GM23338 (cell line): ENCODE data around the gene USP5. TPM values are rescaled to one million over a fixed set of nuclear protein-coding genes. Genes with fewer than 3 reads are reported as not detected.
"Not testable (repeated sequence)": the region's sequence is repeated elsewhere in the genome, so short reads cannot be mapped to it uniquely, and the experiment has no call there.

ENCODE experiments used
- ATAC-seq: fragments of 200-7000 bp; cut with Tn5 transposase; 3 replicates; pipeline ENCODE4 v1.9.1; 2020
- DNase-seq: peaks from one replicate; pipeline ENCODE4 v3.0.0-alpha.2; 2015; ENCODE audit warnings: low spot score
- H2AFZ ChIP-seq: fragments of 200-600 bp; sonication (generic); 2 replicates; pipeline ENCODE4 v1.8.0; 2016; ENCODE audit warnings: antibody characterized with exemption, mild to moderate bottlenecking, moderate library complexity
- H3F3A ChIP-seq: fragments of 200-600 bp; sonication (generic); replicated peaks from 2 replicates; pipeline ENCODE4 v1.8.0; 2017; ENCODE audit warnings: antibody characterized with exemption, mixed run types, low read depth
- H3K27ac ChIP-seq: fragments of 200-600 bp; sonication (generic); 2 replicates; pipeline ENCODE4 v1.6.1; 2016; ENCODE audit warnings: low read depth
- H3K27me3 ChIP-seq: fragments of 200-600 bp; sonication (generic); 2 replicates; pipeline ENCODE4 v1.8.0; 2016; ENCODE audit warnings: mild to moderate bottlenecking, mixed run types, moderate library complexity; ENCODE audit not compliant: insufficient read depth
- H3K36me3 ChIP-seq: fragments of 200-600 bp; sonication (generic); 2 replicates; pipeline ENCODE4 v1.8.0; 2016; ENCODE audit warnings: mild to moderate bottlenecking; ENCODE audit not compliant: insufficient read depth
- H3K4me1 ChIP-seq: fragments of 200-600 bp; sonication (generic); 2 replicates; pipeline ENCODE4 v1.8.0; 2016; ENCODE audit warnings: mild to moderate bottlenecking, moderate library complexity; ENCODE audit not compliant: insufficient read depth
- H3K4me2 ChIP-seq: fragments of 200-600 bp; sonication (generic); 2 replicates; pipeline ENCODE4 v1.7.1; 2017; ENCODE audit warnings: mixed run types
- H3K4me3 ChIP-seq: fragments of 200-600 bp; sonication (generic); 2 replicates; pipeline ENCODE4 v1.6.1; 2016; ENCODE audit warnings: mixed run types
- H3K79me2 ChIP-seq: fragments of 200-600 bp; sonication (generic); replicated peaks from 2 replicates; pipeline ENCODE4 v1.8.0; 2017; ENCODE audit warnings: mild to moderate bottlenecking; ENCODE audit not compliant: insufficient read depth
- H3K9me2 ChIP-seq: fragments of 200-600 bp; sonication (generic); 2 replicates; pipeline ENCODE4 v1.8.0; 2017; ENCODE audit not compliant: insufficient read depth
- H4K20me1 ChIP-seq: fragments of 200-600 bp; sonication (generic); replicated peaks from 2 replicates; pipeline ENCODE4 v1.8.0; 2017; ENCODE audit warnings: mild to moderate bottlenecking; ENCODE audit not compliant: insufficient read depth
- H3K27ac Mint-ChIP-seq: 2 replicates; pipeline ENCODE4 v1.8.0; 2020; ENCODE audit warnings: inconsistent platforms, mild to moderate bottlenecking, moderate library complexity, mixed read lengths
- H3K27me3 Mint-ChIP-seq: 3 replicates; pipeline ENCODE4 v1.8.0; 2022; ENCODE audit warnings: low read depth, mild to moderate bottlenecking, moderate library complexity, mixed read lengths, inconsistent platforms; ENCODE audit not compliant: insufficient read depth, poor library complexity
- H3K36me3 Mint-ChIP-seq: 3 replicates; pipeline ENCODE4 v1.8.0; 2021; ENCODE audit warnings: low read depth, mild to moderate bottlenecking, inconsistent platforms, moderate library complexity, mixed read lengths
- H3K4me1 Mint-ChIP-seq: 3 replicates; pipeline ENCODE4 v1.8.0; 2020; ENCODE audit warnings: mild to moderate bottlenecking, inconsistent platforms, mixed read lengths
- H3K4me3 Mint-ChIP-seq: 3 replicates; pipeline ENCODE4 v1.8.0; 2021; ENCODE audit warnings: moderate library complexity, mild to moderate bottlenecking, inconsistent platforms, mixed read lengths
- H3K9me3 Mint-ChIP-seq: 3 replicates; pipeline ENCODE4 v1.8.0; 2020; ENCODE audit warnings: moderate library complexity, mild to moderate bottlenecking, inconsistent platforms, mixed read lengths
- CREB1 ChIP-seq: fragments of 250-450 bp; sonication (Bioruptor Pico); IDR thresholded peaks from 2 replicates; pipeline ENCODE4 v1.5.0; 2020; ENCODE audit warnings: low read depth, mild to moderate bottlenecking, moderate library complexity
- CTCF ChIP-seq, 2 experiments: fragments of 200-600 bp in 1 of 2; sonication (generic) in 1 of 2; conservative IDR thresholded peaks; 2 replicates each; pipeline versions ENCODE4 v1.5.1 to v1.6.1; 2016 to 2017; ENCODE audit warnings: antibody characterized with exemption in 2 of 2, low read depth in 2 of 2, mild to moderate bottlenecking in 2 of 2, moderate library complexity in 1 of 2
- EZH2 ChIP-seq: fragments of 200-600 bp; sonication (generic); IDR thresholded peaks from one replicate; pipeline ENCODE4 v1.8.0; 2017; ENCODE audit warnings: antibody characterized with exemption, mild to moderate bottlenecking, low read depth; ENCODE audit not compliant: unreplicated experiment
- POLR2AphosphoS5 ChIP-seq: IDR thresholded peaks from 2 replicates; pipeline ENCODE4 v1.6.1; 2016; ENCODE audit warnings: antibody characterized with exemption, low read depth
- STAT1 ChIP-seq: IDR thresholded peaks from one replicate; pipeline ENCODE4 v1.6.1; 2016; ENCODE audit warnings: antibody characterized with exemption; ENCODE audit not compliant: unreplicated experiment
- polyA plus RNA-seq: library from polyadenylated mRNA; unstranded; fragments of >200 nt; fragmentation: Nextera tagmentation; extraction: Ambion mirVana; gene quantifications from 2 replicates; pipeline ENCODE4 v1.2.1, GENCODE V29; 2016
- total RNA-seq: library from RNA; depleted of rRNA; stranded (reverse); fragments of >200 nt; shearing (Covaris generic); gene quantifications from 2 replicates; pipeline ENCODE4 v1.2.3, GENCODE V29; 2014
- TF ChIP-seq, protein P1 (sequence below): IDR thresholded peaks from 2 replicates; pipeline ENCODE4 v1.6.1; 2016; ENCODE audit warnings: antibody characterized with exemption

The USP5 gene
- total and polyA plus RNA-seq, 2 experiments from 2014 or later, result 35.1 to 109 TPM

GRCh38 chr12:6873094-6874014 lies 21.4 kb downstream of the USP5 start, which contains the start of gene SPSB2:
Gene SPSB2 (minus strand): TSS chr12:6873303. CDS start chr12:6872901, 402 bp downstream.
- peaks cover 14% of the 10 kb centered on the region; the same call in 1 of the 2 replicates for H3K36me3 ChIP-seq
- Mint-ChIP-seq H3K9me3 (no peaks in the 10 kb centered on the region; the same call in 1 of the 3 replicates), H3K4me1 (peaks cover 41% of the 10 kb centered on the region), H3K27ac (peak within 1 kb of the TSS; percentile 93), H3K27me3 (peaks cover 41% of the 10 kb centered on the region), H3K4me3 (peak within 1 kb of the TSS; percentile 92), H3K36me3 (peaks cover 45% of the 10 kb centered on the region)
- TF ChIP-seq CTCF (conservative IDR thresholded peaks at IDR 0.05; ENCODE audit: low read depth in 2 of 2) (no peak), STAT1 (no peak), POLR2AphosphoS5 (peak; percentile 86), EZH2 (no peak), CREB1 (0 out of 2 replicates have a peak, but pooled peaks have one; percentile 25)
- TF ChIP-seq, protein P1, sequence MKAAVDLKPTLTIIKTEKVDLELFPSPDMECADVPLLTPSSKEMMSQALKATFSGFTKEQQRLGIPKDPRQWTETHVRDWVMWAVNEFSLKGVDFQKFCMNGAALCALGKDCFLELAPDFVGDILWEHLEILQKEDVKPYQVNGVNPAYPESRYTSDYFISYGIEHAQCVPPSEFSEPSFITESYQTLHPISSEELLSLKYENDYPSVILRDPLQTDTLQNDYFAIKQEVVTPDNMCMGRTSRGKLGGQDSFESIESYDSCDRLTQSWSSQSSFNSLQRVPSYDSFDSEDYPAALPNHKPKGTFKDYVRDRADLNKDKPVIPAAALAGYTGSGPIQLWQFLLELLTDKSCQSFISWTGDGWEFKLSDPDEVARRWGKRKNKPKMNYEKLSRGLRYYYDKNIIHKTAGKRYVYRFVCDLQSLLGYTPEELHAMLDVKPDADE, result 0 out of 2 replicates have a peak, but pooled peaks have one; percentile 30
- peaks cover 23% of the 10 kb centered on the region for H3K79me2 ChIP-seq
- H3K27ac ChIP-seq, result peak within 1 kb of the TSS; percentile 91
- peaks cover 56% of the 10 kb centered on the region for H3F3A ChIP-seq
- peak; percentile 100 for DNase-seq
- ATAC-seq, result peak; percentile 74
- peak within 1 kb of the TSS; percentile 97 for H2AFZ ChIP-seq
- no peaks in the 10 kb centered on the region for H3K9me2 ChIP-seq
- peaks cover 39% of the 10 kb centered on the region for H3K4me1 ChIP-seq
- H3K27me3 ChIP-seq, result no peaks in the 10 kb centered on the region
- peak within 1 kb of the TSS; percentile 100 for H3K4me2 ChIP-seq
- peaks cover 29% of the 10 kb centered on the region for H4K20me1 ChIP-seq
- peak within 1 kb of the TSS; percentile 99 for H3K4me3 ChIP-seq

DNA sequence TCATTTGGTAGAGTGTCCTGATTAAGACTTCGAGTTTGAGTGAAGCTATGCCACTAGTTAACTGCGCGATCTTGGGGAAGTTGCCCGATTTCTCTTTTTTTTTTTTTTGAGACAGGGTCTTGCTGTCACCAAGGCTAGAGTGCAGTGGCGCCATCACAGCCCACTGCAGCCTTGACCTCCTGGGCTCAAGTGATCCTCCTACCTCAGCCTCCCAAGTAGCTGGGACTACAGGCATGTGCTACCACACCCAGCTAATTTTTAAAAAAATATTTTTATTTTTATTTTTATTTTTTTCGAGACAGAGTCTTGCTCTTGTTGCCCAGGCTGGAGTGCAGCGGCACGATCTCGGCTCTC lies 22.0 kb downstream of the USP5 start:
- peak overlapping the region; percentile 97 for H2AFZ ChIP-seq
- H3K9me2 ChIP-seq, H3K27me3 ChIP-seq, ATAC-seq, H3K9me3 Mint-ChIP-seq, DNase-seq: not testable (repeated sequence)
- H3F3A ChIP-seq, result peaks cover 49% of the 10 kb centered on the region
- peaks cover 16% of the 10 kb centered on the region; the same call in 1 of the 2 replicates for H3K79me2 ChIP-seq
- peaks cover 14% of the 10 kb centered on the region; the same call in 1 of the 2 replicates for H3K36me3 ChIP-seq
- peaks cover 26% of the 10 kb centered on the region for H4K20me1 ChIP-seq
- H3K4me3 ChIP-seq, result peak overlapping the region; percentile 99
- Mint-ChIP-seq H3K27me3 (peaks cover 34% of the 10 kb centered on the region), H3K4me1 (peaks cover 34% of the 10 kb centered on the region), H3K4me3 (peak overlapping the region; percentile 77), H3K27ac (peak overlapping the region; percentile 45; the same call in 1 of the 2 replicates), H3K36me3 (peaks cover 39% of the 10 kb centered on the region)
- H3K4me1 ChIP-seq, result peaks cover 34% of the 10 kb centered on the region
- peak overlapping the region; percentile 82 for H3K4me2 ChIP-seq
- H3K27ac ChIP-seq, result peak overlapping the region; percentile 91

GRCh38 chr12:6879824-6880223 lies 27.9 kb downstream of the USP5 start:
- not testable (repeated sequence) for H3K27me3 Mint-ChIP-seq, H2AFZ ChIP-seq, H3K27ac ChIP-seq, H3K4me1 ChIP-seq, H3K36me3 ChIP-seq, H3K27ac Mint-ChIP-seq, H3K27me3 ChIP-seq, H3K36me3 Mint-ChIP-seq, H4K20me1 ChIP-seq, H3K4me1 Mint-ChIP-seq, H3K9me3 Mint-ChIP-seq, ATAC-seq, H3K4me2 ChIP-seq, H3K79me2 ChIP-seq, H3K4me3 ChIP-seq, H3K9me2 ChIP-seq, H3K4me3 Mint-ChIP-seq, DNase-seq
- H3F3A ChIP-seq, result peaks cover 12% of the 10 kb centered on the region; the same call in 1 of the 2 replicates
